HEK293 (cell line): ENCODE data around the gene SAP30L.

Experiments
- CTCF ChIA-PET: fragments of 350-600 bp; formaldehyde crosslinking; extraction: SDS; loops from one replicate; lab custom pipeline; 2021; ENCODE audit warnings: antibody characterized with exemption; lab: Yijun Ruan, JAX
- POLR2A ChIA-PET: fragments of 300-600 bp; formaldehyde crosslinking; extraction: SDS; loops from one replicate; lab custom pipeline; 2020; ENCODE audit warnings: antibody characterized with exemption, inconsistent platforms; lab: Yijun Ruan, JAX
- H3K27ac ChIP-seq: fragments of 200-500 bp; sonication (Bioruptor generic); 2 replicates; pipeline ENCODE4 v1.5.1; 2014; ENCODE audit warnings: low read depth, low read length, control low read depth, inconsistent platforms; ENCODE audit errors: extremely low read depth
- H3K36me3 ChIP-seq, 2 experiments: fragments of 200-500 bp in 1 of 2; sonication (Bioruptor generic) in 1 of 2; 1 replicate in 1 of 2; 2 replicates in 1 of 2; pipeline ENCODE4 v1.5.1; 2014 to 2017; ENCODE audit warnings: inconsistent platforms in 2 of 2, low read length in 2 of 2; ENCODE audit not compliant: control insufficient read depth in 2 of 2, insufficient read depth in 1 of 2
- H3K4me1 ChIP-seq: fragments of 200-500 bp; sonication (Bioruptor generic); 2 replicates; pipeline ENCODE4 v1.5.1; 2014; ENCODE audit warnings: mild to moderate bottlenecking, low read length, inconsistent platforms; ENCODE audit not compliant: control insufficient read depth, insufficient read depth
- H3K4me3 ChIP-seq: 2 replicates; pipeline ENCODE4 v1.5.1; 2011; ENCODE audit warnings: low read depth, mild to moderate bottlenecking, control low read depth, low read length, moderate library complexity
- H3K9me3 ChIP-seq: fragments of 200-500 bp; sonication (Bioruptor generic); 2 replicates; pipeline ENCODE4 v1.5.1; 2014; ENCODE audit warnings: low read depth, low read length, inconsistent platforms; ENCODE audit not compliant: control insufficient read depth, insufficient read depth
- GFI1B ChIP-seq: fragments of 450-650 bp; formaldehyde crosslinking; IDR thresholded peaks from 2 replicates; pipeline ENCODE4 v1.5.1; 2016; ENCODE audit warnings: missing biosample characterization, missing genetic modification characterization
- HOXD13 ChIP-seq: sonication (generic); formaldehyde crosslinking; IDR thresholded peaks from 2 replicates; pipeline ENCODE4 v1.8.0; 2022; ENCODE audit warnings: missing genetic modification reagents, borderline replicate concordance
- REPIN1 ChIP-seq: fragments of 450-650 bp; formaldehyde crosslinking; IDR thresholded peaks from 2 replicates; pipeline ENCODE4 v1.5.1; 2017; ENCODE audit warnings: missing biosample characterization, missing genetic modification characterization, low read depth
- WT1 ChIP-seq: fragments of 450-650 bp; formaldehyde crosslinking; IDR thresholded peaks from 2 replicates; pipeline ENCODE4 v1.5.1; 2016; ENCODE audit warnings: missing biosample characterization, missing genetic modification characterization
- ZBTB48 ChIP-seq: fragments of 450-650 bp; formaldehyde crosslinking; IDR thresholded peaks from 2 replicates; pipeline ENCODE4 v1.5.1; 2016; ENCODE audit warnings: missing biosample characterization, missing genetic modification characterization
- ZFP69B ChIP-seq: fragments of 450-650 bp; formaldehyde crosslinking; IDR thresholded peaks from 2 replicates; pipeline ENCODE4 v1.5.1; 2016; ENCODE audit warnings: missing biosample characterization, missing genetic modification characterization
- ZNF121 ChIP-seq: fragments of 450-650 bp; formaldehyde crosslinking; IDR thresholded peaks from 2 replicates; pipeline ENCODE4 v1.5.1; 2016; ENCODE audit warnings: missing biosample characterization, missing genetic modification characterization
- ZNF16 ChIP-seq: fragments of 450-650 bp; formaldehyde crosslinking; IDR thresholded peaks from 2 replicates; pipeline ENCODE4 v1.5.1; 2016; ENCODE audit warnings: low read depth, missing biosample characterization, missing genetic modification characterization
- ZNF174 ChIP-seq: fragments of 450-650 bp; formaldehyde crosslinking; IDR thresholded peaks from 2 replicates; pipeline ENCODE4 v1.5.0; 2017; ENCODE audit warnings: missing biosample characterization, mild to moderate bottlenecking, missing genetic modification characterization
- ZNF184 ChIP-seq: fragments of 450-650 bp; IDR thresholded peaks from 2 replicates; pipeline ENCODE4 v1.5.1; 2018; ENCODE audit warnings: missing biosample characterization, mild to moderate bottlenecking, missing genetic modification characterization
- ZNF19 ChIP-seq: fragments of 450-650 bp; formaldehyde crosslinking; IDR thresholded peaks from 2 replicates; pipeline ENCODE4; 2016; ENCODE audit warnings: missing biosample characterization, missing genetic modification characterization, low read depth
- ZNF350 ChIP-seq: fragments of 450-650 bp; formaldehyde crosslinking; IDR thresholded peaks from 2 replicates; pipeline ENCODE4 v1.5.0; 2017; ENCODE audit warnings: missing biosample characterization, mild to moderate bottlenecking, missing genetic modification characterization
- ZNF366 ChIP-seq: fragments of 450-650 bp; formaldehyde crosslinking; conservative IDR thresholded peaks from 2 replicates; pipeline ENCODE4 v1.5.1; 2016; ENCODE audit warnings: missing biosample characterization, missing genetic modification characterization
- ZNF423 ChIP-seq: fragments of 450-650 bp; formaldehyde crosslinking; IDR thresholded peaks from 2 replicates; pipeline ENCODE4 v1.5.1; 2016; ENCODE audit warnings: missing biosample characterization, missing genetic modification characterization
- ZNF510 ChIP-seq: fragments of 450-650 bp; formaldehyde crosslinking; IDR thresholded peaks from 2 replicates; pipeline ENCODE4 v1.5.1; 2018; ENCODE audit warnings: mild to moderate bottlenecking, missing genetic modification characterization, missing biosample characterization; ENCODE audit not compliant: insufficient replicate concordance
- ZNF529 ChIP-seq: fragments of 450-650 bp; formaldehyde crosslinking; IDR thresholded peaks from 2 replicates; pipeline ENCODE4 v1.5.1; 2017; ENCODE audit warnings: missing genetic modification characterization, missing biosample characterization; ENCODE audit not compliant: insufficient replicate concordance
- ZNF549 ChIP-seq: fragments of 450-650 bp; IDR thresholded peaks from 2 replicates; pipeline ENCODE4 v1.5.1; 2018; ENCODE audit warnings: missing biosample characterization, missing genetic modification characterization, mild to moderate bottlenecking, inconsistent platforms, moderate library complexity
- ZNF610 ChIP-seq: fragments of 450-650 bp; formaldehyde crosslinking; IDR thresholded peaks from 2 replicates; pipeline ENCODE4 v1.5.1; 2016; ENCODE audit warnings: missing biosample characterization, missing genetic modification characterization, borderline replicate concordance
- ZNF664 ChIP-seq: fragments of 450-650 bp; formaldehyde crosslinking; IDR thresholded peaks from 2 replicates; pipeline ENCODE4 v1.5.1; 2016; ENCODE audit warnings: missing biosample characterization, missing genetic modification characterization
- ZNF670 ChIP-seq: fragments of 450-650 bp; formaldehyde crosslinking; IDR thresholded peaks from 2 replicates; pipeline ENCODE4 v1.5.1; 2016; ENCODE audit warnings: missing biosample characterization, missing genetic modification characterization, low read depth
- ZNF791 ChIP-seq: fragments of 450-650 bp; formaldehyde crosslinking; IDR thresholded peaks from 2 replicates; pipeline ENCODE4 v1.5.1; 2016; ENCODE audit warnings: missing biosample characterization, missing genetic modification characterization
- ZNF792 ChIP-seq: fragments of 450-650 bp; formaldehyde crosslinking; IDR thresholded peaks from 2 replicates; pipeline ENCODE4 v1.5.1; 2016; ENCODE audit warnings: missing biosample characterization, missing genetic modification characterization
- ZNF843 ChIP-seq: fragments of 450-650 bp; formaldehyde crosslinking; IDR thresholded peaks from 2 replicates; pipeline ENCODE4 v1.5.1; 2016; ENCODE audit warnings: missing biosample characterization, missing genetic modification characterization
- TF ChIP-seq, protein P1 (sequence below): fragments of 450-650 bp; formaldehyde crosslinking; IDR thresholded peaks from 2 replicates; pipeline ENCODE4 v1.5.1; 2016; ENCODE audit warnings: missing biosample characterization, missing genetic modification characterization
- TF ChIP-seq, protein P2 (sequence below): fragments of 450-650 bp; formaldehyde crosslinking; IDR thresholded peaks from 2 replicates; pipeline ENCODE4 v1.5.1; 2016; ENCODE audit warnings: missing biosample characterization, missing genetic modification characterization
- TF ChIP-seq, protein P3 (sequence below): fragments of 450-650 bp; formaldehyde crosslinking; optimal IDR thresholded peaks from 2 replicates; pipeline ENCODE3; 2016; ENCODE audit warnings: missing biosample characterization, mild to moderate bottlenecking, missing genetic modification characterization
- TF ChIP-seq, protein P4 (sequence below): fragments of 450-650 bp; formaldehyde crosslinking; IDR thresholded peaks from 2 replicates; pipeline ENCODE4 v1.5.1; 2016; ENCODE audit warnings: missing biosample characterization, missing genetic modification characterization

SAP30L gene

DNA sequence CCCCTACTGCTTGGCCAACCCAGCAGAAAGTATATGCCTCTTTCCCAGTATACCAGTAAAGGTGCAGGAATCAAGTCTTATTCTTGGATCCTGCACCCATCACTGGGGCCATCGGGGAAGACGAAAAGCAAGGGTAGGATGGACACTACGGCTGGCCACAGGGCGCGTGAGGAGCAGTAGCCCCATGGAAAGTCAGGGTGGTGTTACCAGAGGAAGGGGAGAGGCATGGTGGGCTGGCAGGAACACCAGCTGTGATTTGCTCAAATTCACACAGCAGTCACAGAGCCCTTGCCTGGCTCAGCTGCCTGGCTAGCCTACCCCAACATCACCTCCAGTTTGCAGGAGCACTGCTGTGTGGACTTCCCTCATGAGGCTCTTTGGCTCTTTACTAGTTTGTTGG lies 34.5 kb upstream of the SAP30L start (continued):
- TF ChIP-seq, protein P1, sequence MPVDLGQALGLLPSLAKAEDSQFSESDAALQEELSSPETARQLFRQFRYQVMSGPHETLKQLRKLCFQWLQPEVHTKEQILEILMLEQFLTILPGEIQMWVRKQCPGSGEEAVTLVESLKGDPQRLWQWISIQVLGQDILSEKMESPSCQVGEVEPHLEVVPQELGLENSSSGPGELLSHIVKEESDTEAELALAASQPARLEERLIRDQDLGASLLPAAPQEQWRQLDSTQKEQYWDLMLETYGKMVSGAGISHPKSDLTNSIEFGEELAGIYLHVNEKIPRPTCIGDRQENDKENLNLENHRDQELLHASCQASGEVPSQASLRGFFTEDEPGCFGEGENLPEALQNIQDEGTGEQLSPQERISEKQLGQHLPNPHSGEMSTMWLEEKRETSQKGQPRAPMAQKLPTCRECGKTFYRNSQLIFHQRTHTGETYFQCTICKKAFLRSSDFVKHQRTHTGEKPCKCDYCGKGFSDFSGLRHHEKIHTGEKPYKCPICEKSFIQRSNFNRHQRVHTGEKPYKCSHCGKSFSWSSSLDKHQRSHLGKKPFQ = no peak
- TF ChIP-seq ZNF121 (tag by site-specific recombination) = no peak
- TF ChIP-seq WT1 (tag by site-specific recombination) = no peak
- TF ChIP-seq ZNF843 = no peak
- TF ChIP-seq GFI1B (tag by site-specific recombination) = no peak
- no peak for TF ChIP-seq ZNF792 (tag by site-specific recombination)
- no peak for TF ChIP-seq ZNF19 (tag by site-specific recombination)
- no peak for TF ChIP-seq ZNF184 (tag by site-specific recombination)
- no peak for TF ChIP-seq ZNF423
- TF ChIP-seq, protein P2, sequence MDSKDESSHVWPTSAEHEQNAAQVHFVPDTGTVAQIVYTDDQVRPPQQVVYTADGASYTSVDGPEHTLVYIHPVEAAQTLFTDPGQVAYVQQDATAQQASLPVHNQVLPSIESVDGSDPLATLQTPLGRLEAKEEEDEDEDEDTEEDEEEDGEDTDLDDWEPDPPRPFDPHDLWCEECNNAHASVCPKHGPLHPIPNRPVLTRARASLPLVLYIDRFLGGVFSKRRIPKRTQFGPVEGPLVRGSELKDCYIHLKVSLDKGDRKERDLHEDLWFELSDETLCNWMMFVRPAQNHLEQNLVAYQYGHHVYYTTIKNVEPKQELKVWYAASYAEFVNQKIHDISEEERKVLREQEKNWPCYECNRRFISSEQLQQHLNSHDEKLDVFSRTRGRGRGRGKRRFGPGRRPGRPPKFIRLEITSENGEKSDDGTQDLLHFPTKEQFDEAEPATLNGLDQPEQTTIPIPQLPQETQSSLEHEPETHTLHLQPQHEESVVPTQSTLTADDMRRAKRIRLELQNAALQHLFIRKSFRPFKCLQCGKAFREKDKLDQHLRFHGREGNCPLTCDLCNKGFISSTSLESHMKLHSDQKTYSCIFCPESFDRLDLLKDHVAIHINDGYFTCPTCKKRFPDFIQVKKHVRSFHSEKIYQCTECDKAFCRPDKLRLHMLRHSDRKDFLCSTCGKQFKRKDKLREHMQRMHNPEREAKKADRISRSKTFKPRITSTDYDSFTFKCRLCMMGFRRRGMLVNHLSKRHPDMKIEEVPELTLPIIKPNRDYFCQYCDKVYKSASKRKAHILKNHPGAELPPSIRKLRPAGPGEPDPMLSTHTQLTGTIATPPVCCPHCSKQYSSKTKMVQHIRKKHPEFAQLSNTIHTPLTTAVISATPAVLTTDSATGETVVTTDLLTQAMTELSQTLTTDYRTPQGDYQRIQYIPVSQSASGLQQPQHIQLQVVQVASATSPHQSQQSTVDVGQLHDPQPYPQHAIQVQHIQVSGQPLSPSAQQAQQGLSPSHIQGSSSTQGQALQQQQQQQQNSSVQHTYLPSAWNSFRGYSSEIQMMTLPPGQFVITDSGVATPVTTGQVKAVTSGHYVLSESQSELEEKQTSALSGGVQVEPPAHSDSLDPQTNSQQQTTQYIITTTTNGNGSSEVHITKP (tag by site-specific recombination) = no peak
- TF ChIP-seq, protein P3, sequence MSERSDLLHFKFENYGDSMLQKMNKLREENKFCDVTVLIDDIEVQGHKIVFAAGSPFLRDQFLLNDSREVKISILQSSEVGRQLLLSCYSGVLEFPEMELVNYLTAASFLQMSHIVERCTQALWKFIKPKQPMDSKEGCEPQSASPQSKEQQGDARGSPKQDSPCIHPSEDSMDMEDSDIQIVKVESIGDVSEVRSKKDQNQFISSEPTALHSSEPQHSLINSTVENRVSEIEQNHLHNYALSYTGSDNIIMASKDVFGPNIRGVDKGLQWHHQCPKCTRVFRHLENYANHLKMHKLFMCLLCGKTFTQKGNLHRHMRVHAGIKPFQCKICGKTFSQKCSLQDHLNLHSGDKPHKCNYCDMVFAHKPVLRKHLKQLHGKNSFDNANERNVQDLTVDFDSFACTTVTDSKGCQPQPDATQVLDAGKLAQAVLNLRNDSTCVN = no peak

DNA sequence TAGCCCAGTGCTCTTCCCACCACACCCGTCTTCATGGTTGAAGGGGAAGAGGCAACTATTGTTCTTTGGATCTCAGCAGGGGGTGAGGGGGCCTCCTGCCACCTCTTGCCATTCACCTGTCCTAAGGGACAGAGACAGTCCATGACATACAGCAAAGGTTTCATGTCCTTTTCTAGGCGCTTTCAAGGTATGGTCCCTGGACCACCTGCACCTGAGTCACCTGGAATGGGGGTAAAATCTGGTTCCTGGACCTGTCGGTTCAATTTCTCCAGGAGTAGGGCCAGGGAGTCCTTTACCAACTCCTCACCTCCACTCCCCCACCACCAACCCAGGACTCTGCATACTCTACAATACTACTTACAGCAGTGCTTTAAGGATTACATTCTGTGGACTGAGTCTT lies 33.5 kb upstream of the SAP30L start:
- H3K36me3 ChIP-seq = peaks cover 0 to 14% of the 10 kb centered on the region in 2 experiments; a peak in 1 of 3 replicates

DNA sequence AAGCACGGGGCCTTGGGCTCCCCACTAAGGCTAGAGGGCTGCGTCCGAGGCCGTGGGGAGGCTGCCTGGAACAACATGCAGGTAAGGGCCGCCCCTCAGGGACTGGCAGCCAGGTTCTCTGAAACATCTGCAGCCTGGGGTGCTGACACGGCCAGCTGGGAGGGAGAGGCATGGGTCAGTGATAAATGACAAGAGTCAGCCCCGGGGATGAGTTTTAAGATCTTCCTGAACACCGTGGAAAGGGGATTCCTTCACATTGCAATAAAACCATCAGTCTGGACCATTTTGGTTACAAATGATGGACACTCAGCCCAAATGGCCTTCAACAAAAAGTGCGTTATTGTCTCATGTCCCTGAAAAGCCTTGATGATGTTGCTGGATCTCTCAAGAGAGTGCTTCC lies 32.9 kb upstream of the SAP30L start:
- H3K36me3 ChIP-seq = peaks cover 0 to 14% of the 10 kb centered on the region in 2 experiments; a peak in 1 of 3 replicates
- no peak overlapping the region for H3K4me3 ChIP-seq
- CTCF ChIA-PET = no interaction called here
- POLR2A ChIA-PET = no interaction called here
- H3K9me3 ChIP-seq = no peaks in the 10 kb centered on the region
- no peak overlapping the region for H3K27ac ChIP-seq
- H3K4me1 ChIP-seq = no peaks in the 10 kb centered on the region
- TF ChIP-seq ZNF16 (tag by site-specific recombination) (no peak), ZFP69B (tag by site-specific recombination) (no peak), ZNF529 (no peak), REPIN1 (tag by site-specific recombination) (no peak), ZNF350 (no peak), HOXD13 (CRISPR knock-in tag) (no peak), ZNF549 (no peak), ZNF670 (no peak), ZNF510 (no peak), ZNF664 (tag by site-specific recombination) (no peak), ZNF174 (no peak), ZBTB48 (tag by site-specific recombination) (no peak), ZNF610 (tag by site-specific recombination) (no peak)
- TF ChIP-seq, protein P4, sequence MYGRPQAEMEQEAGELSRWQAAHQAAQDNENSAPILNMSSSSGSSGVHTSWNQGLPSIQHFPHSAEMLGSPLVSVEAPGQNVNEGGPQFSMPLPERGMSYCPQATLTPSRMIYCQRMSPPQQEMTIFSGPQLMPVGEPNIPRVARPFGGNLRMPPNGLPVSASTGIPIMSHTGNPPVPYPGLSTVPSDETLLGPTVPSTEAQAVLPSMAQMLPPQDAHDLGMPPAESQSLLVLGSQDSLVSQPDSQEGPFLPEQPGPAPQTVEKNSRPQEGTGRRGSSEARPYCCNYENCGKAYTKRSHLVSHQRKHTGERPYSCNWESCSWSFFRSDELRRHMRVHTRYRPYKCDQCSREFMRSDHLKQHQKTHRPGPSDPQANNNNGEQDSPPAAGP (tag by site-specific recombination) = no peak

More for the DNA sequence above, 33.5 kb upstream of the SAP30L start:
- CTCF ChIA-PET = no interaction called here
- Histone ChIP-seq H3K4me1 (no peaks in the 10 kb centered on the region), H3K27ac (no peak overlapping the region), H3K4me3 (no peak overlapping the region), H3K9me3 (no peaks in the 10 kb centered on the region)
- POLR2A ChIA-PET = no interaction called here
- TF ChIP-seq ZNF366 = no peak
- no peak for TF ChIP-seq ZNF791
- TF ChIP-seq, protein P1 = no peak
